ENCODE measurements around the gene CUX1. TPM values are rescaled to one million over a fixed set of nuclear protein-coding genes. Genes with fewer than 3 reads are reported as not detected.

Gene CUX1
- total RNA-seq, 1 donor from 2014 or later: 118 TPM

DNA sequence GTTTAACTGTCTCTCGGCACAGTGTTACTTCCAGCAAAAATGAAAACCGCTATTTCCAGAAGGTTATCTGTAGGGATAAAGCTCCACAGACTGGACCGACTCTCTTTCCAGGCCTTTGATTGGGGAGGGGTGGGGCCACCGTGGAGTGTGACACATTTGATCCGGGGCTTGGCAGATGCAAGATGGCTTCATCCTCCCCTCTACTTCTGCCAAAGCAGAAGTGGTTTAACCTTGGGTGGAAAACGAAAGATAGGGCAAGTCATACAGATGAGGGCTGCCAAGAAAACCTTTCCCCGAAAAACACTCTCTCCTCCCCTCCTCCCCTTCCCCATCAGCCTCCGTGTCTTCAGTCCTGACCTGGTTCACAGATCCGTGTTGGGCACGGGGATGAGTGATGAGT, 329.6 kb downstream of the CUX1 start:
- H3K4me1 Mint-ChIP-seq (ENCODE audit: low read depth): peaks cover 9% of the 10 kb centered on the region
- H3K27ac Mint-ChIP-seq (ENCODE audit: unreplicated experiment): no peak overlapping the region
- no peaks in the 10 kb centered on the region for H3K9me3 Mint-ChIP-seq (ENCODE audit: low read depth)
- no peak for DNase-seq (ENCODE audit: low spot score)
- H3K27me3 Mint-ChIP-seq (ENCODE audit: low read depth): no peaks in the 10 kb centered on the region
- TF ChIP-seq, protein P1, sequence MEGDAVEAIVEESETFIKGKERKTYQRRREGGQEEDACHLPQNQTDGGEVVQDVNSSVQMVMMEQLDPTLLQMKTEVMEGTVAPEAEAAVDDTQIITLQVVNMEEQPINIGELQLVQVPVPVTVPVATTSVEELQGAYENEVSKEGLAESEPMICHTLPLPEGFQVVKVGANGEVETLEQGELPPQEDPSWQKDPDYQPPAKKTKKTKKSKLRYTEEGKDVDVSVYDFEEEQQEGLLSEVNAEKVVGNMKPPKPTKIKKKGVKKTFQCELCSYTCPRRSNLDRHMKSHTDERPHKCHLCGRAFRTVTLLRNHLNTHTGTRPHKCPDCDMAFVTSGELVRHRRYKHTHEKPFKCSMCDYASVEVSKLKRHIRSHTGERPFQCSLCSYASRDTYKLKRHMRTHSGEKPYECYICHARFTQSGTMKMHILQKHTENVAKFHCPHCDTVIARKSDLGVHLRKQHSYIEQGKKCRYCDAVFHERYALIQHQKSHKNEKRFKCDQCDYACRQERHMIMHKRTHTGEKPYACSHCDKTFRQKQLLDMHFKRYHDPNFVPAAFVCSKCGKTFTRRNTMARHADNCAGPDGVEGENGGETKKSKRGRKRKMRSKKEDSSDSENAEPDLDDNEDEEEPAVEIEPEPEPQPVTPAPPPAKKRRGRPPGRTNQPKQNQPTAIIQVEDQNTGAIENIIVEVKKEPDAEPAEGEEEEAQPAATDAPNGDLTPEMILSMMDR (IDR thresholded peaks at IDR 0.05): no peak
- H3K36me3 Mint-ChIP-seq (ENCODE audit: low read depth): peaks cover 10% of the 10 kb centered on the region
- H3K4me3 Mint-ChIP-seq (ENCODE audit: unreplicated experiment): no peak overlapping the region

DNA sequence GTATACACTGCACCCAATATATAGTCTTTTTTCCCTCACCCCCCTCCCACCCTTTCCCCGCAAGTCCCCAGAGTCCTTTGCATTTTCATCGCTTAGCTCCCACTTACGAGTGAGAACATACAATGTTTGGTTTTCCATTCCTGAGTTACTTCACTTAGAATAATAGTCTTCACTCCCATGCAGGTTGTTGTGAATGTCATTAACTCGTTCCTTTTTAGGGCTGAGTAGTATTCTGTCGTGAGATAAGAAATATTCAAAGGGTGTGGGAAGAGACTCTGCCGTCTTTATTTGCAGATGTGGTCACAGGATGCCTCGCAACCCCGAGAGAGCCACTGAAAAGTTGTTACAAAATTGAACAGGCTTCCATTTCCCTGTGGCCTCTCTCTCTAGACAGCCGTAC, 331.4 kb downstream of the CUX1 start:
- Mint-ChIP-seq H3K27ac (ENCODE audit: unreplicated experiment) (no peak overlapping the region), H3K4me3 (ENCODE audit: unreplicated experiment) (no peak overlapping the region), H3K27me3 (ENCODE audit: low read depth) (no peaks in the 10 kb centered on the region), H3K4me1 (ENCODE audit: low read depth) (peaks cover 22% of the 10 kb centered on the region), H3K9me3 (ENCODE audit: low read depth) (peaks cover 3% of the 10 kb centered on the region), H3K36me3 (ENCODE audit: low read depth) (peaks cover 16% of the 10 kb centered on the region)
- DNase-seq (ENCODE audit: low spot score): no peak
- TF ChIP-seq, protein P1 (IDR thresholded peaks at IDR 0.05): no peak

DNA sequence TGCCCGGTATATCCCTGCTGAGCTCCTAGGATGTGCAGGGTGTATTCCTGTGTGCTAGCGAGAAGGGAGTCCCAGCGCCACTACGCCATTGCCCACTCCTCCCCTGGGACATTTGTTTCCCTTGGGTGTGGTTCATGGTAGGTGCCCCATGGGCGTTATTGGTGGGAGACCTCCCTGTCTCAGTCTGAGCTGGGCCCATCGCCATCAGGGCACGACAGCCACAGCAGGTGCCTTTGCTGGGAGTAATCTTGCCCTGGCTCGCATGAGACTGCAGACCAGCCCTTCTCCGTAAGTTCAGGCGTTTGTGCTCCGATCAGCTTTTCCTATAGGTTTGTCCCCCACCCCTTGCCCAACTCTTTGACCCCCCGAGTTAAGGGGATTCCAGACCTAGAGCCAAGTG, 332.0 kb downstream of the CUX1 start:
- peaks cover 22% of the 10 kb centered on the region for H3K4me1 Mint-ChIP-seq (ENCODE audit: low read depth)
- peaks cover 3% of the 10 kb centered on the region for H3K9me3 Mint-ChIP-seq (ENCODE audit: low read depth)
- TF ChIP-seq, protein P1 (IDR thresholded peaks at IDR 0.05): no peak
- H3K27ac Mint-ChIP-seq (ENCODE audit: unreplicated experiment): no peak overlapping the region
- no peak for DNase-seq (ENCODE audit: low spot score)
- H3K36me3 Mint-ChIP-seq (ENCODE audit: low read depth): peaks cover 12% of the 10 kb centered on the region
- H3K27me3 Mint-ChIP-seq (ENCODE audit: low read depth): no peaks in the 10 kb centered on the region
- no peak overlapping the region for H3K4me3 Mint-ChIP-seq (ENCODE audit: unreplicated experiment)

DNA sequence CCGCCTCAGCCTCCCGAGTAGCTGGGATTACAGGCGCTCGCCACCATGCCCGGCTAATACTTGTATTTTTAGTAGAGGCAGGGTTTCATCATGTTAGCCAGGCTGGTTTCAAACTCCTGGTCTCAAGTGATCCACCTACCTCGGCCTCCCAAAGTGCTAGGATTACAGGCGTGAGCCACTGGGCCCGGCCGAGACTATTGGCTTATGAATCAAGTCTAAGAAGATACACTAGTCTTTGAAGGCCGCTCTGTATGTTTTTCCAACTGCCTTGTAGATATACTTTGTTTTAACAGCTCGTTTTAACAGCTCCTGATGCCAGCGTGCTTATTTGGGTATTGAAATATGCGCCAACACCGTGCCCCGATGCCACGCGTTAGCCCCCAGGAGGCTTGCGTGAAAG, 332.8 kb downstream of the CUX1 start:
- TF ChIP-seq, protein P1 (IDR thresholded peaks at IDR 0.05): no peak
- Mint-ChIP-seq H3K27me3 (ENCODE audit: low read depth) (no peaks in the 10 kb centered on the region), H3K4me1 (ENCODE audit: low read depth) (peaks cover 24% of the 10 kb centered on the region), H3K9me3 (ENCODE audit: low read depth) (peaks cover 3% of the 10 kb centered on the region), H3K27ac (ENCODE audit: unreplicated experiment) (no peak overlapping the region), H3K36me3 (ENCODE audit: low read depth) (peaks cover 9% of the 10 kb centered on the region), H3K4me3 (ENCODE audit: unreplicated experiment) (no peak overlapping the region)
- no peak for DNase-seq (ENCODE audit: low spot score)

DNA sequence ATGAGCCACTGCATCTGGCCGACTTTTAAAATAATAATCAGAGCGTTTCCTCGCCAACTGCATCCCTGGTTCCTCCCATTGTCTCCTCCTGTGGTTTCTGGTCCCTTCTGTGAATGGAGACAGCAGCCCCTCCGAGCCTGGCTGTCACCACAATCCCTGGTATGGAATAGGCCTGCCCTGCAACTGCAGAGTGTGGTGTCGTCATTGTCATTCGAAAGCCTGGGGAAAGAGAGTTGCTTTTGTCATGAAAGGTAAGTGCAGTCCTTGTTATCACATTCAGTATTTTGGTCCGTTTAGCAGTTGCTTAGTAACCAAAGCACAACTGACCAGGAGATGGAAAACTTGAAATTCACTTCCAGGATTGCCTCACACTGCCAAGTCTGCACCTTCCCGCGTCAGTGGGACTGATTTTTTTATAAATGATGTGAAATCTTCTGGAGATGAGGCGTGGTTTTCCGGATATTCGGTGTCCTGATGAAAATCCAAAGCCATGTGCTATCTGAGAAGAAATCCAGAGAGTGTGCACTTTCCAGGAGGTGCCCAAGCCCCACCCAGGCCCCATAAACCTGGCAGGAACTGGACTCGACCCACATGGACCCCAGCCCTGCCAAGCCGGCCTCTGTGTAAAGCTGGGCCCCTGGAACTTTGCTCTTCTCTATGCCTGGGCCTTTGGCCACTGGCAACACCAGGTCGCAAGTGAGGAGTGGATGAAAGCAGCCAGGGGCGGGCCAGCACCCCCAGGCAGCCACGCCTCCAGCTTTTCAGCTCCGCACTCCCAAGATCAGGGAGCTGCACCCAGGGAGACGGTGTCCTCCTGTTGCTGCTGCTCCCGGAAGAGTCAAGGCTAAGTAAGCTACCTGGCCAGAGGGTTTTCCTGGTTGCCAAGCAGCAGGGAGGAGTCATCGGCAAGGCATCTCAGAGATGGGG, 335.5 kb downstream of the CUX1 start:
- Mint-ChIP-seq H3K27me3 (ENCODE audit: low read depth) (no peaks in the 10 kb centered on the region), H3K4me3 (ENCODE audit: unreplicated experiment) (no peak overlapping the region), H3K4me1 (ENCODE audit: low read depth) (peaks cover 36% of the 10 kb centered on the region), H3K27ac (ENCODE audit: unreplicated experiment) (peak overlapping the region; percentile 93), H3K36me3 (ENCODE audit: low read depth) (peaks cover 9% of the 10 kb centered on the region), H3K9me3 (ENCODE audit: low read depth) (peaks cover 3% of the 10 kb centered on the region)
- TF ChIP-seq, protein P1 (IDR thresholded peaks at IDR 0.05): no peak
- no peak for DNase-seq (ENCODE audit: low spot score)
